ENCODE results near the gene ADAMTS12.
A peak's percentile ranks its signal among the peaks of the same experiment; 100 is the strongest.

Gene ADAMTS12

DNA sequence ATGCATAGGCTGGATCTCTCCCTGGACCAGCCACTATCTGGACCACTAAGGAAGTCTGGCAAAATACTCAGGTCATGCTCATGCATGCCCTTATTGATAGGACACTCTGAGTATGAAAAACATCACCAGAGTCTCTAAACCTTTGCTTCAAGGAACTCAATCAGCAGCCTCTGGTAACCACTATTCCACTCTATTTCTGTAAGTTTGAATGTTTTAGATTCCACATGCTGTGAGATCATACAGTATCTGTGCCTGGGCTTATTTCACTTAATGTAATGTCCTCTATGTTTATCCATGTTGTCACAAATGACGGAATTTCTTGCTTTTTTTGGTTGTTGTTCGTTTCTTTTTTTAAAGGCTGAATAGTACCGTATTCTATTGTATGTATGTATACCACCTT is 382.8 kb downstream of the ADAMTS12 start:
- DNase-seq, result no peak

GRCh38 chr5:33507426-33507825 is 384.4 kb downstream of the ADAMTS12 start:
- no peak for DNase-seq

- DNase-seq, result no peak
Observed at GRCh38 chr5:33504570-33504969, 387.2 kb downstream of the ADAMTS12 start.

DNA sequence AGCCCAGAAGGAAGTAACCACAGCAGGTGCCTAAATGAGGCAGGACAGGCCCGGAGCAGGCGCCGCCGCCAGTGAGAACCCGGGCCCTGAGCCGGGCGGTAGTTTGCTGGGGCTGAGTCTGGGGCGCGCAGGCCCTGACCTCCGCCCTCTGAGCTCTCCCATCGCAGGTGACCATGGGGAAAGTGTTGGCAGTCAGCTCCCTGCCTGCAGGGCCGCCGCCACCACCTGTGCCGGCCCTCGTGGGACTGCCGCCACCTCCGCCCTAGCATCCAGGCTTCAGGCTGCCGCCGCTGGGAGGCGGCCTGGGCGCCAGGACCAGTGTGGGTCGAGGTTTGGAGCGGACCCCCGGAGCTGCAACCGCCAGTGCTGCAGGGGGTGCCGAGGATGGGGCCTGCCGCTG is 389.9 kb downstream of the ADAMTS12 start:
- no peak for DNase-seq

DNA sequence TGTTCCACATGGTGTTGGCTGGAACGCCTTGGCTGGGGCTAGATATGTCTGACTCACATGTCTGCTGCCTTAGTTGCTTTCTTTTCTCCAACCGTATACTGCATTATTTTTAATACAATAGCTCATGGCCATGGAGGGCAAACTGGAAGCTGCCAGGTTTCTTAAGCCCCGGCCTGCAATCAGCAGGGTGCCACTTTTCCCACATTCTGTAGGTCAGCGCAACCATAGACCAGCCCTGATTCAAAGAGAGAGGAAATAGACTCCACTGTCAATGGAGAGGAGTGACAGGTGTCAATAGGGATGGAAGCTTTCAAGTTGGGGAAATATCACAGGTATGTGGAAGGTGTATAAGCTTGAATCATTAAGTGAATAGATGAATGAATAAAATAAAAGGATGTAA is 390.5 kb downstream of the ADAMTS12 start:
- no peak for DNase-seq

GRCh38 chr5:33494466-33494865 is 397.3 kb downstream of the ADAMTS12 start:
- DNase-seq, result no peak

DNA sequence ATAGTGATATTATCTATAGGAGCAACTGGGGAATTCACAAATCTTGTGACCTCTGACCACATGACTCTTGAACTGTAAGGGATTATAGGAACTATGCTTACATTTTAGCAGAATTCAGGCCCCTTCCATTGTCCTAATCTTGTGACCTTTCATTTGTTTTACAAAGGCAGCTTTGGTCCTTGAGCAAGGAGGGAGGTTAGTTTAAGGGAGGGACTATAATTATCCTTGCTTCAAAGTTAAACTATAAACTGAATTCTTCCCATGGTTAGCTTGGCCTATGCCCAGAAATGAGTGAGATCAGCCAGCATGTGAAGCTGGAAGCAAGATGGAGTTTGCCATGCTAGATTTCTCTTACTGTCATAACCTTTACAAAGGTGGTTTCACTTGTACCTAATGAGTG is 399.8 kb downstream of the ADAMTS12 start:
- DNase-seq, result no peak

- DNase-seq, result no peak
Observed at GRCh38 chr5:33490071-33490665, 401.6 kb downstream of the ADAMTS12 start.

GRCh38 chr5:33489481-33490067 is 402.2 kb downstream of the ADAMTS12 start:
- DNase-seq, result no peak

DNA sequence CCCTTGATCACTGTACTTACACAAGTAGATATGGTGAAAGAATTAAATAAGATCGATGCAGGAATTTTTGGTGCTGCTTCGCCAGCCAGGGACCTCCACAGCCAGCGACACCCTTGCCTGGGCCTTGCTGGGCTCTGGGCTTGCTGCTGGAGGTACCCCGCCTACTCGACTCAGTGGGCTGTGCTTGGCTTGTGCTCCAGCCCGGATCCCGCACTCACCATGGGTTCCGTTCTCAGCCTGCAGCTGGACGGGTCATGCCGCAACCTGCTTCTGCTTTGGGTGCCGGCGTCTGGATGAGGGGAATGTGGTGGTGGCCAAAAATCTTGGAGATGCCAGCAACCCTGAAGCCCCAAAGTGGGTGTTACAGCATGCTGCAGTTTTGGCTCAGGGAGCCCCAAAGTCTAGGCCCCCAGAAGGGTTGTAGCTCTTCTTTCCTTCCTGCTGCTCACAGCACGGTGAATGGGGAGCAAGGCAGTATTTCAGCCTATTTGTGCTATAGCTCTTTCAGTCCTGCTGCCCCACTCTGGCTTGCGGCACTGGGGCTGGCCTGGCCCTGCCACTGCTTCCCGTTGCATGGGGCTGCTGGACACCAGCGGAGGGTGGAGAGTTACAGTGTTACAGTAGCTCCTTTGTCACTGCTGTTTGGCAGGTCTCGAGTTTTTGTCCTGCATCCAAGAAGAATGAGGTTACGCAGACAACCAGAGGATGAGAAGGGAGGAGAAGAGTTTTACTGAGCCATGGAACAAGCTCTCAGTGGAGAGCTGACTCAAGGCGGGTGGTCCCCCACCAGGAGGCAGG is 403.0 kb downstream of the ADAMTS12 start:
- DNase-seq, result no peak

- no peak for DNase-seq
Observed at GRCh38 chr5:33487236-33487635, 404.6 kb downstream of the ADAMTS12 start.

DNA sequence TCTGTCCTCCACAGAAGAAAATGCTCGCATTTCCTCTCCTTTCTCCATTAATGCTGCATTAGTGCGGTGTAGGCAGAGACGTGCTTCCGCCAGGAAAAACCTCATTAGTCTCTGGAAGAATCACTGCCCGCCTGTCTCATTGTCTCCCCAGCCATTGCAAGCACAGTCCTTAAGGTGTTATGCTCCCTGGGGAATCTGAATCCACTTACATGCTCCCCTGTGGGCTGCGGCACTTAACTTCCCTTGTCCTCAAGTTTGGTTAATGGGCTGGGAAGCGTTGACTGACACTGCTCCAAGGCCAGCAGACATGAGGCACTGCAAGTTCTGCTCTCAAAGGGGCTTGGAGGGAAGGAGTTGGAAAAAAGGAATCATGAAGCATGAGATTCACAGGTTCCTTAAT is 409.5 kb downstream of the ADAMTS12 start:
- DNase-seq, result peak in 1 of 2 experiments; percentile 13

GRCh38 chr5:33480876-33481275 is 410.9 kb downstream of the ADAMTS12 start:
- no peak for DNase-seq

- DNase-seq, result no peak
Observed at GRCh38 chr5:33479311-33479710, 412.5 kb downstream of the ADAMTS12 start.

DNA sequence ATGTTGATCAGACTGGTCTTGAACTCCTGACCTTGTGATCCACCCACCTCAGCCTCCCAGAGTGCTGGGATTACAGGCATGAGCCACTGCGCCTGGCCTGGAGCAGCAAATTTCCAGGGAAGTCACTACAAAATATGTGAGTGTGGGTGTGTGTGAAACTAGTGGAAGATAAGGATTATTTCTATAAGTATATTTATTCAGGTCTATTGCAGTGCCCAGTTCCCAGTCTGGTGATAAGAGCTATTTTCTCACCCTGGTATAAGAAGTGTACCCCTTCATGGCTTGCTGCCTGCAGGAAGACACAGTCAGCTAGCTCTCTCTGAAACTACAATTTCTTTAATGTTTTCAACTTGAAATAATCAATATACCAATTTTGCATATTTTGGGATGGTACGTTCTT is 414.0 kb downstream of the ADAMTS12 start:
- DNase-seq, result no peak

GRCh38 chr5:33476992-33477391 is 414.8 kb downstream of the ADAMTS12 start:
- DNase-seq, result no peak

- DNase-seq, result no peak
Observed at GRCh38 chr5:33475706-33476105, 416.1 kb downstream of the ADAMTS12 start.

GRCh38 chr5:33474931-33475499 is 416.8 kb downstream of the ADAMTS12 start:
- no peak for DNase-seq

DNA sequence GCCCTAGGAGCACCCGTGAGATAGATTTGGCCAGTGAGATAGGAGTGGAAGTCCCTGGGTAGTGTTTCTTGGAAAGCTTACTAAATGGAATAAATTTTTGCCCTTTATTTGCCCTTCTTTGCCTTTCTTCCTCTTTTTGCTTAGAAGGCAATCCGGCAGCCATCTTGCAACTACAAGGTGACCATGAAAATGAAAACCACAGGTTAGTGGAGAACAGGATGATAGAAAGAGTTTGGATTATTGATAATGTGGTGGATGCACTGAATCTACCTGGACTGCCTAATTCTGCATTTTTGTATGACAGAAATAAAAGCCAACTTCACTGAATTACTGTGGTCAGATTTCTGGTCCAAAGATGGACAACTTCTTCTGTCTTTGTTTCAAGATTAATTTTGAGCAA is 417.8 kb downstream of the ADAMTS12 start:
- no peak for DNase-seq
